Activated naive CD8-positive, alpha-beta T cell treated with anti-CD3 and anti-CD28 coated beads for 36 hours (primary cell): ENCODE data around the gene PCARE. TPM values are rescaled to one million over a fixed set of nuclear protein-coding genes. Genes with fewer than 3 reads are reported as not detected.

ENCODE experiments used
- DNase-seq: peaks from one replicate; pipeline ENCODE4 v3.0.0; 2021
- H3K27ac Mint-ChIP-seq: one replicate; pipeline ENCODE4 v1.8.0; 2022; ENCODE audit warnings: mild to moderate bottlenecking, moderate library complexity, mixed read lengths
- H3K27me3 Mint-ChIP-seq: one replicate; pipeline ENCODE4 v1.8.0; 2022; ENCODE audit warnings: mild to moderate bottlenecking, mixed read lengths
- H3K36me3 Mint-ChIP-seq: one replicate; pipeline ENCODE4 v1.8.0; 2021; ENCODE audit warnings: mild to moderate bottlenecking, mixed read lengths
- H3K4me1 Mint-ChIP-seq: one replicate; pipeline ENCODE4 v1.8.0; 2021; ENCODE audit warnings: mixed read lengths
- H3K4me3 Mint-ChIP-seq: one replicate; pipeline ENCODE4 v1.8.0; 2022; ENCODE audit warnings: mild to moderate bottlenecking, moderate library complexity, mixed read lengths
- H3K9me3 Mint-ChIP-seq: one replicate; pipeline ENCODE4 v1.8.0; 2022; ENCODE audit warnings: mixed read lengths
- total RNA-seq, 2 experiments: library from RNA; stranded (reverse); gene quantifications; one replicate each; pipeline ENCODE4 v1.2.3, GENCODE V29; 2021

The PCARE gene
- total RNA-seq, 2 experiments from 2014 or later, result not detected

DNA sequence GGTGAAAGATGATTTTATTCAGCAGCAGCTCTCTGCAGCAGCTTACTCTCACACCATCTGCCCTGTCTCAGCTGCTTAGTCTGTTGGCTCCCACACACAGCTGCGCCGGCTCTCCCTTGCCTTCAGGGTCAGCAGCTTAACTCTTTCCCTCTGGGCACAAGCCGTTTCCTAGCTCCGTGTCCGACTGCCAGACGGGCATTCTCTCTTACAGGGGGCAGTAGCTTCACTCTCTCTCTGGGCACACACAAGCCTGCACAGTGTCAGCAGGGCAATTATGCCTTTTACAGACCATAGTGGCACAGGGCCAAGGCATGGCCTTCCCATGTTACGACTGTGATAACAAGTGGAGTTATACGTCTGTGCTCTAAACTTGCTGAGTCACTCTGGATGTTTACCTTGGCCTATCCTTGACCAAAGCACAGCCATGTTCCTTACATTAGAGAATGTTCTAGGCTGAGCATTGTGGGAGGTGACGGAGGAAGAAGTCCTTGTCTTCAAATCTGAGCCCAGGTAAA, 31.7 kb downstream of the PCARE start:
- DNase-seq, result no peak
- no peaks in the 10 kb centered on the region for H3K27me3 Mint-ChIP-seq
- H3K4me3 Mint-ChIP-seq, result no peak overlapping the region
- H3K36me3 Mint-ChIP-seq, result no peaks in the 10 kb centered on the region
- H3K4me1 Mint-ChIP-seq, result peaks cover 3% of the 10 kb centered on the region
- no peak overlapping the region for H3K27ac Mint-ChIP-seq
- H3K9me3 Mint-ChIP-seq, result no peaks in the 10 kb centered on the region

DNA sequence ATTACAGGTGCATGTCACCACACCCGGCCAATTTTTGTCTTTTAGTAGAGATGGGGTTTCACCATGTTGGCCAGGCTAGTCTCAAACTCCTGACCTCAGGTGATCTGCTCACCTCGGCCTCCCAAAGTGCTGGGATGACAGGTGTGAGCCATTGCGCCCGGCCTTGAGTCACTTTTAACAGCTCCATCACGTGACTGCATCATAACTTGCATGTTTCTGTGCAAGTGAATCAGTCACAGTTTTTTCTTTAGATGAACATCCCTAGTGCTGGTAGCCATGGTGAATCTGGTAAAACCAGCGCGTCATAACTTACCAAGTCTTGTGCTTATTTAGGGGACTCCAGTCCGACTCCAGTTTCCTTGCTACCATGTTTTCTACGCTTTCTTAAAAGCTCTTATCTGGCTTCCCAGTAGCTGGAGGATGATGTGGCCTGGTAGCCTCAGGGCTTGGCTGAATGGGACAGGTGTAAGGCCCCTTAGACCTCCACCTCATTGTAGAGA, 33.1 kb downstream of the PCARE start:
- Mint-ChIP-seq H3K36me3 (no peaks in the 10 kb centered on the region), H3K9me3 (no peaks in the 10 kb centered on the region), H3K4me1 (peaks cover 3% of the 10 kb centered on the region), H3K27ac (no peak overlapping the region), H3K4me3 (no peak overlapping the region), H3K27me3 (no peaks in the 10 kb centered on the region)
- DNase-seq, result no peak

DNA sequence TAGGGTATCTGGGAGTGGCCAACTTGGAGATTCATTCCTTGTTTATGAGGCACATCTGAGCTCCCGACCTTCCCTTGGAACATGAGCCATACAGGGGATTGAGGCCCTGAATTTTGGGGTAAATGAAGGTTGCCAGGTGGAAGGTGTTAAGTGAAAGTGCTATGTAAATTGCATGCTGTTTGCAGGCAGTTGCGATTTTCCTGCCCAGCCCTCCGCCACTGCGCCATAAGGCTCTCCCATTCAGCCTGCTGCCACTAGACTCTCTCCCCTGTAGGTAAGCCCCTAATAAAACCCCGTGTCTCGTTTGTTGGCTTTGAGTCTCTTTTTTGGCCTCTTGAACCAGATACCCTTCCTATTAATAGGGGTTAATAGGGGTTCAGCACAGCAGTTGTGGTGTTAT, 33.8 kb downstream of the PCARE start:
- Mint-ChIP-seq H3K4me1 (peaks cover 3% of the 10 kb centered on the region), H3K9me3 (no peaks in the 10 kb centered on the region), H3K27ac (no peak overlapping the region), H3K4me3 (no peak overlapping the region), H3K27me3 (no peaks in the 10 kb centered on the region), H3K36me3 (no peaks in the 10 kb centered on the region)
- no peak for DNase-seq

DNA sequence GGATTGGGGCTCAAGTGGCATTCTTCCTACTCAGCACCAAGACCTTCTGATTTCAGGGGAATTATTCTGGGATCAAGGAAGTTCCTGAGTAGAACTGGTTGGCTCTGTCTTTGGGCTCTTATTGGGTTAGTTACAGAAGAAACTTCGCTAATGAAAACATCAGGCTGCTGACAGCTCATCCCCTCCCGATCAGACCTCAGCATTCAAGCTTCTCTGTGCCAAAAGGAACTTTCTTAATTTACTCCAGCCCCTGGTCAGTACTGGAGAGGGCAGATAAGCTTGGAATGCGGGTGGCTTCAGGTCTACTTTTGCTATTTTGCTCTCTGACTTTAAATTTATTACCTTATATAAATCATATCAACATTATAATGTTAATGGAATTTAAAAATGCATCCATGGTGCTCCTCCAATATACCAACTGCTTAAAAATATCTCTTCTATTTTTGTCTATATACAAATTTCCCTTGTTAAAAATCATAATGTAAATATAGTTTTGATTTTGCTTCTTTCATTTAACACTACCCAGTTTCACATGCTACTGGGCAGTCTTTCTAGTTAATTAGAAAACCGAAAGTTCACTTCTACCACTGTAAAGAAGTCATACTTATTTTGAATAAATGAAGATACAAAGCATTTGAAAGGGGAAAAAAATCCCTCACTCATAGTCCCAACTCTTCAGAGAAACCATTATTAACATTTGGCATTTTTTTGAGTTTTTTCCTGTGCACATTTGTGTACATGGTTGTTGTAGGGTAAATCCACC, 34.4 kb downstream of the PCARE start:
- Mint-ChIP-seq H3K27me3 (no peaks in the 10 kb centered on the region), H3K4me3 (no peak overlapping the region), H3K9me3 (no peaks in the 10 kb centered on the region), H3K4me1 (peaks cover 3% of the 10 kb centered on the region), H3K36me3 (no peaks in the 10 kb centered on the region), H3K27ac (no peak overlapping the region)
- no peak for DNase-seq

DNA sequence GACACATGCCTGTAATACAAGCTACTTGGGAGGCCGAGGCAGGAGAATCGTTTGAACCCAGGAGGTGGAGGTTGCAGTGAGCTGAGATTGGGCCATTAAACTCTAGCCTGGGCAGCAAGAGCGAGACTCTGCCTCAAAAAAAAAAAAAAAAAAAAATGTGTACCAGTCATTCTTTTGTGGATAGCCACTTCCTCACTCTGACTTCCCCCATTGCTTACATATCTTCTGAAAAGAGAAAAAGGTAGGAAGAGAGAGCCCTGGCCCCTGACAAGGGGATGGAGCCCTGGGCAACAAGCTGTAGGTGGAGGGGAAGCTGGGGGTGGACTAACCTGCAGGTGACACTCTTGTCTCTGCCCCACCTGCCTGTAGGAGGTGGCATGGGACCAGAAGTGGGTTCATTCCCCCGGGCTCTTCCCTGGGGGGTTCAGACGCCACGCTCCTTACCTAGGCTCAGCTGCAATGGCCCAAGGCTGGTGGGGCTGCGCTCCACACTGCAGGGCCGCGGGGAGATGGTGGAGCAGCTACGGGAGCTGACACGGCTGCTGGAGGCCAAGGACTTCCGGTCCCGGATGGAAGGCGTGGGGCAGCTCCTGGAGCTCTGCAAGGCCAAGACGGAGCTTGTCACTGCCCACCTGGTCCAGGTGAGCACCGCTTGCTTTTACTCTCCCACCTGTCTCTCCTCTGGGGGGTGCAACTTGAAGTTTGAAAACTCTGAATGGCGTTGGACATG, 39.1 kb downstream of the PCARE start:
- Mint-ChIP-seq H3K27me3 (no peaks in the 10 kb centered on the region), H3K27ac (no peak overlapping the region), H3K36me3 (no peaks in the 10 kb centered on the region), H3K9me3 (no peaks in the 10 kb centered on the region), H3K4me3 (no peak overlapping the region), H3K4me1 (peaks cover 3% of the 10 kb centered on the region)
- no peak for DNase-seq

DNA sequence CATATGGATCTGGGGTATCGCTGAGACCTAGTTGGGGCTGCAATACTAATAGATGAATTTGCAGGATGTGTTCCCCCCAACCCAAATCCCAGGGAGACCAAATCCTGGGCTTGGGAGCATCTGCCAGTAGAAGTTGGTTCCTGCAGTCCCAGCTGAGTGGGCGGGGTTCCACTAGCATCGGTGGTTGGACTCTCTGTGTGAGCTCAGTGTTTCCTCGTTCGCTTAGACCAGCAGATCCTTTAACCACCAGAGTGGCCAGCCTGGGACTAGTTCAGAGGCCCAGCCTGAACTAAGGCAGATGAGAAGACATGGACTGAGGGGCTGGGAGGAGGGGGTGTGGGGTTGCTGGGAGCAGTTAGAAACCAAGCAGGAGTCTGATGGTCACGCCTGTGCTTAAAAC, 40.7 kb downstream of the PCARE start:
- H3K27ac Mint-ChIP-seq, result no peak overlapping the region
- peaks cover 2% of the 10 kb centered on the region for H3K4me1 Mint-ChIP-seq
- no peak for DNase-seq
- H3K27me3 Mint-ChIP-seq, result no peaks in the 10 kb centered on the region
- no peaks in the 10 kb centered on the region for H3K9me3 Mint-ChIP-seq
- H3K4me3 Mint-ChIP-seq, result no peak overlapping the region
- H3K36me3 Mint-ChIP-seq, result no peaks in the 10 kb centered on the region

DNA sequence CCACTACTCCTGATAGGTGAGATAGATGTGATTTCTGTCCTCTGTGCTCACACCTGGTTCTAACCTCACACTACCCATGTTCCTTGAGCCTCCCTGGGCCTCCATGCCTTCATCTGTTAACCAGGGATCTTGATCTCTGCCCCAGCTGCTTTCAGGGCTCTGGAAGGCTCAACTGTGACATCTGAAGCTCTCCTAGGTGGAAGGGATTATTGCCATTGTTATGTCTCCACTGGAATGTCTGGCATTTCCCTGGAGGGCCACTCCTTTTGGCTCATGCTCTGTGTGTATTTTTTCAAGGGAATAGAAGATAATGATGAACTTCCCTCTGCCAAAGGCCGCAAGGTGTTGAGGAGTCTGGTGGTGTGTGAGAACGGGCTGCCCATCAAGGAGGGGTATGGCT, 41.2 kb downstream of the PCARE start:
- Mint-ChIP-seq H3K4me1 (peaks cover 2% of the 10 kb centered on the region), H3K4me3 (no peak overlapping the region), H3K9me3 (no peaks in the 10 kb centered on the region), H3K27ac (no peak overlapping the region), H3K27me3 (no peaks in the 10 kb centered on the region), H3K36me3 (no peaks in the 10 kb centered on the region)
- DNase-seq, result no peak

DNA sequence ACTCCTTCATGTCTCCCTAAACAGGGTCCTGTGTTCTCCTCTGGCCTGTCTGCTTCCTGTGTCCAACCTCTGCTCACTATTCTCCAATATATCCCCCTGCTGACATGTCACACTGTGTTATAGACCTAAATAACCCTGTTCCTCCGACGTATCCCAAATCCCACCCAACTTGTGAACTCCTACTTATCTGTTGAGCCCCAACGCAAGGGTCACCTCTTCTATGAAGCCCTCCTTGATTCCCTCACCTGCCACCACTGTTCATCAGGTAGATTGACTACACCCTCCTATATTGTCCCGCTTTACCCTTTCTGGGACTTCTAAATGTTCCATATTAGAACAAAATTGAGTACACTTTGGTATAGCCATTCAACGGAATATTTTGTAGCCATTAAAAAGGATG, 42.1 kb downstream of the PCARE start:
- peaks cover 2% of the 10 kb centered on the region for H3K4me1 Mint-ChIP-seq
- H3K27me3 Mint-ChIP-seq, result no peaks in the 10 kb centered on the region
- DNase-seq, result no peak
- H3K36me3 Mint-ChIP-seq, result no peaks in the 10 kb centered on the region
- no peaks in the 10 kb centered on the region for H3K9me3 Mint-ChIP-seq
- H3K27ac Mint-ChIP-seq, result no peak overlapping the region
- H3K4me3 Mint-ChIP-seq, result no peak overlapping the region

DNA sequence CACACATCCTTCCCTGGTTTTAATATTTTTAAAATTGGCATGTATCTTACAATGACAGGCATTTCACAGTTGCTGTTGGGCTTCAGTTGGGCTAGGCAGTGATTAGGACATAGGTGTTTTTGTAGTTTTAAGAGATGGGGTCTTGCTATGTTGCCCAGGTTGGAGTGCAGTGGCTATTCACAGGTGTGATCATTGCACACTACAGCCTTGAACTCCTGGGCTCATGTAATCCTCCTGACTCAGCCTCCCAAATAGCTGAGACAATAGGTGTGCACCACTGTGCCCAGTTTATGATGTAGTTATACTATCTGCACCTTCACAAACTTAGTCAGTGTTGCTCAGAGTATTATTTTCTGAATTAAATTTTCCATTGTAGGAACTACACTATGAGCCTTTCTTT, 43.3 kb downstream of the PCARE start:
- no peak overlapping the region for H3K27ac Mint-ChIP-seq
- DNase-seq, result no peak

DNA sequence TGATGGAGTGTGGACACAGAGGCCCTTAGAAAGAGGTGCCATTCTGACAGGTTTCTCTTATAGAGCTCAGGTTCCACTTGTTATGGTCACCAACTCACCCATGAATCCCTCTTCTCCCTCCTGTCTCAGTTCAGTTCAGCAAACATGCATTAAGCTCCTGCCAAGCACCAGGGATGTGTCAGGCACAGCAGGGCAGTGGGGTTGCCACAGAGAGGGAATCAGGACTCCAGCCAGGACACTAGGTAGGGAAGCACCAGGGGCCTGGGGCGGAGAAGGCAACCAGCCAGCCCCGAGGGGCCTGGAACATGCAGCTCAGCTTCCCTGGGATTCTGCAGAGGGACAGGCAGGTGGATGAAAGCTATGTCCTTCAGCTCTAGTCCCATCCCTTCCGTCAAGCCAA, 48.6 kb downstream of the PCARE start:
- Mint-ChIP-seq H3K9me3 (no peaks in the 10 kb centered on the region), H3K4me1 (no peaks in the 10 kb centered on the region), H3K27ac (no peak overlapping the region), H3K36me3 (no peaks in the 10 kb centered on the region), H3K27me3 (no peaks in the 10 kb centered on the region), H3K4me3 (no peak overlapping the region)
- no peak for DNase-seq

More for the DNA sequence above, 43.3 kb downstream of the PCARE start:
- Mint-ChIP-seq H3K27me3 (no peaks in the 10 kb centered on the region), H3K9me3 (no peaks in the 10 kb centered on the region), H3K36me3 (no peaks in the 10 kb centered on the region), H3K4me3 (no peak overlapping the region), H3K4me1 (peaks cover 2% of the 10 kb centered on the region)

DNA sequence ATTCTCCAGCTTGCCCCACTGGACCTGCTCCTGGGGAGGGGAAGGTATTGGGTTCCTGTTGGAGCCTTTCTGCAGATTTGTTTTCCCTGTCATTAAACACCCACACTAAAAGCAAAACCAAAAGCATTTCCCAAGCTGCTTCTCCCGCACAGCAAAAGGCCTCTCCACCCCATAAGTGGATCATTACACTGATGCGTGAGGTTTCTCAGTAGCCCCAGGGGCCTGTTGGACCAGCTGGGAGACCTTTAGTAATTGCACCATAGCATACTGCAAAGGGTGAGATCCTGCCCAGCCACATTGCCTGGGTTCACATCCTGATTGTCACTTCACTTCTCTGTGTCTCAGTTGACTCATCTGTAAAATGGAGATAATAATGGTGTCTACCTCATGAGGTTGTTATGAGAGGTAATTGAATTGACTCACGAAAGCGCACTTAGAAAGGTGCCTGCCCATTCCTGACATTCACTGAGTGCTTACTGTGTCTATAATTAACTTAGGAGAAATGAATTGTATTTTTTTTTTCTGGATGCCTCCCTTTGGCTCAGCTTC, 49.4 kb downstream of the PCARE start:
- DNase-seq, result no peak
- Mint-ChIP-seq H3K36me3 (no peaks in the 10 kb centered on the region), H3K4me1 (no peaks in the 10 kb centered on the region), H3K27ac (no peak overlapping the region), H3K27me3 (no peaks in the 10 kb centered on the region), H3K4me3 (no peak overlapping the region), H3K9me3 (no peaks in the 10 kb centered on the region)

DNA sequence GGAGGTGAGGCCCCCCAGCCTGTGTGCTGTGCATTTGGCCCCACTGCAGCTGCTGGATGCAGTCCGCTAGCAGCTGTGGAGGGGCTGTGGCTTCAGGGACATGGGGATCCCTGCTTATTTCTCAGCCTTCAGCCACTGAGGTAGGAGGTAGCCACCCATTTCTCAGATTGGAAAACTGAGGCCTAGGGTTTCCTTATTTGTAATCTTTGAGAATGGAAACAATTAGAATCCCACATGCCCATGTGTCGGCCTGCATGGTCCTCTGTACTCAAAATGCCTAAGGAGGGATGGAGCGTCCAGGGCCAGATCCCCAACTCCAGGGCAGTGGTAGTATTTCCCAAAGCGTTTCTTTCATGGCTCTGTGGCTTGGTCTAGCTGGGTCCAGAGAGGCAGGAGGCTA, 51.1 kb downstream of the PCARE start:
- Mint-ChIP-seq H3K36me3 (no peaks in the 10 kb centered on the region), H3K4me3 (no peak overlapping the region), H3K9me3 (no peaks in the 10 kb centered on the region), H3K4me1 (no peaks in the 10 kb centered on the region), H3K27ac (no peak overlapping the region), H3K27me3 (no peaks in the 10 kb centered on the region)
- no peak for DNase-seq

DNA sequence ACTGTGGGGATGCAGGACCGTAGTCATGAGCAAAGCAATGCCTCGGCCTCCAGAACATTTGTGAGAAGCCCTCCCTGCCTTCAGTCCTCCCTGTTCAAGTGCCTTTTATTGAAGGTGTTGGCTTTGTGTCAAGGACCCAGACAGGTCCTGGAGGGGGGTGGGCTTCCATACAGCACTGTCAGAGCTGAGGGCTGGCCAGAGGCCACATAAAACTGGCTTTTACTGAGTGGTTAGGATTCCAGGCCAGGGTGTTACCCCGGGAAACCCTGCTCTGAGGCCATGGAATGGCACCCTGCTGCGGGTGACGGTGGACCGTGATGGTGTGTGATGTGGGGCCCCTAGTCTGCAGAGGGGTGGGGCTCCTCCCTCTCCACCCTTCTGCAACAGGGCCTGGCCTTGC, 51.6 kb downstream of the PCARE start:
- DNase-seq, result no peak
- Mint-ChIP-seq H3K4me1 (peaks cover 2% of the 10 kb centered on the region), H3K4me3 (no peak overlapping the region), H3K27ac (no peak overlapping the region), H3K36me3 (no peaks in the 10 kb centered on the region), H3K27me3 (no peaks in the 10 kb centered on the region), H3K9me3 (no peaks in the 10 kb centered on the region)

DNA sequence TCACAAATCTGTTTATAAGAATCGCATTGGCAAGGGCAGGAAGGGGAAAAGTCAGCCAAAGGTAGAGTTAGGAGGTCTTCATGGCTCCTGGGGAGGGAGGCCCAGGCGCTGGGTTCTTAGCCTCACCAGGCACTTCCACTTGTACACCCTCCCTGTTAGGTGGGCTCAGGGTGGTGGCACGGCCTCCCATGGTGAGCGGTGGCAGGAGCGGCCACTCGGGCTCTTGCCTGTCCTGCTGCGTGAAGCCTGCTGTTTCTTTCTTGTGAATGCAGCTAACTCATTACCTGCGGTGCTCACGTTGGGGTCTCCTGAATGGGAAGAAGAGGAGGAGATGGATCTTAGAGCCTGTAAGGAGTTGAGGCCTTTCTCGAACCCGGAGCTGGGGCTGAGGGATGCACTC, 52.4 kb downstream of the PCARE start:
- no peak for DNase-seq
- no peaks in the 10 kb centered on the region for H3K27me3 Mint-ChIP-seq
- H3K27ac Mint-ChIP-seq, result no peak overlapping the region
- no peaks in the 10 kb centered on the region for H3K36me3 Mint-ChIP-seq
- no peaks in the 10 kb centered on the region for H3K9me3 Mint-ChIP-seq
- peaks cover 4% of the 10 kb centered on the region for H3K4me1 Mint-ChIP-seq
- H3K4me3 Mint-ChIP-seq, result no peak overlapping the region

DNA sequence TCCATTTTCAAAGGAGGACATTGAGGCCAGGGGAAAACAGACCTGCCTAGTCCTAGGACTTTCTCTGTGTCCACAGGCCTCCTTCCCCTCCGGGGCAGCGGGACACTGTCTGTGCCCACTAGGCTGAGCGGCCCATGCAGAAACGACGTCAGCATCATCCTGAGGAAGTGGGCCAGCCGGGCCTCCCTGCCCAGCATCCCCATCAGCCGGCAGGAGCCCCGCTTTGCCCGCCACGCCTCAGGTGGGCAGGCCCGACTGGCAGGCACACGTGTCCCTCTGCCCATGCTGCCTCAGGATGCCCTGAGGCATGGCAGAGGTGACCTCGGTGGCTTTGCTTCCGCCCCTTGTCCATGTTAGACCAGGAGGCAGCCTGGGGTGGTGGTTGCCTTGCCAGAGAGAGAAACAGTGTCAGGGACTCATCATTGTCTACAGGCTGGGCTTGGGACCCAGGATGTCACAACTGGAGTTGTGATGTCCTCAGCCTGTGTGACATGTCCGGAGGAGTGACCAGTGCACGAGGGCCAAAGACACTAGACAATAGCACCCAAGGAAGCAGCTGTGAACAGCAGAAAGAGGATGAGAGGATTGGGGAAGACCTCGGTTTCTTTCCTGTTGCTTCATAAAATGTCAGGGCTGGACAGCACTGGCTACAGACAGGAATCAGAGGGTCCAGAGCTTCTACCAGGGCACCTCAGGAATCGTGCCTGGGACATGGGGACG, 56.4 kb downstream of the PCARE start:
- Mint-ChIP-seq H3K36me3 (peaks cover 1% of the 10 kb centered on the region), H3K4me3 (no peak overlapping the region), H3K9me3 (no peaks in the 10 kb centered on the region), H3K27me3 (no peaks in the 10 kb centered on the region), H3K27ac (no peak overlapping the region), H3K4me1 (peaks cover 41% of the 10 kb centered on the region)
- no peak for DNase-seq
